ENCODE results near the gene TXN. TPM values are rescaled to one million over a fixed set of nuclear protein-coding genes. Genes with fewer than 3 reads are reported as not detected.

Gene TXN
- total and polyA plus RNA-seq, 2 experiments from 2014 or later: 223 to 952 TPM

DNA sequence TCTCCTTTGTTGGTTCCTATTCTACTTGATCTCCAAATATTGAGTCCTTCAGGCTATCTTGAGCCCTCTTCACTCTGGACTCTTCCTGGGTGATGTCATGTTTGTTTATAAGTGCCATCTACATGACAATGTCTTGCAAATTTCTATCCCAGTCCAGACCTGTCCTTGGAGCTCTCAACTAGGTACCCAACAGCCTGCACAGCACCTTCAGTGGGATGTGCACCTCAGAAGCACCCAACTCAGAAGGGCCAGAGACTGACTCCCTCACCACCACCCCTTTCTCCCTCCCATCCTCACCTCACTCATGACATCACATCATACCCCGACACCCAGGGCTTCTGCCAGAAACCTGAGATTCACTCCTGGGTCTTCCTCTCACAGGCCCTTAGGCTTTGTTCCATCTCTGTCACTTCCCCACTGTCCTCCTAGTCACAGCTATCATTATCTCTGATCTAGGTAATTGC lies 14.4 kb downstream of the TXN start:
- in situ Hi-C loops (cut with MboI): no loop called here
- H2AFZ ChIP-seq: no peak overlapping the region
- no peak overlapping the region for H3K4me2 ChIP-seq (ENCODE audit: unreplicated experiment)
- 91 to 96% methylated on average over 1 of the region's 1 CpG for WGBS, 2 experiments (ENCODE audit: low coverage in 1 of 2, low lambda C conversion rate in 2 of 2, missing lambda C conversion rate in 2 of 2)
- no peak for DNase-seq
- no peak overlapping the region for H3K9ac ChIP-seq
- H3F3A ChIP-seq (ENCODE audit: insufficient read depth): peaks cover 39% of the 10 kb centered on the region
- peaks cover 4% of the 10 kb centered on the region; the same call in 1 of the 2 replicates for H3K4me1 ChIP-seq (ENCODE audit: insufficient read depth)
- H3K9me3 ChIP-seq (ENCODE audit: low read depth): no peaks in the 10 kb centered on the region
- peaks cover 46% of the 10 kb centered on the region for H3K36me3 ChIP-seq (ENCODE audit: low read depth)
- H3K27ac ChIP-seq: no peak overlapping the region
- no peaks in the 10 kb centered on the region for H4K20me1 ChIP-seq (ENCODE audit: insufficient read depth)
- no peaks in the 10 kb centered on the region for H3K27me3 ChIP-seq (replicated peaks; ENCODE audit: insufficient read depth)
- H3K4me3 ChIP-seq: no peak overlapping the region
- TF ChIP-seq EZH2 (IDR thresholded peaks at IDR 0.05; ENCODE audit: insufficient read depth, poor library complexity, severe bottlenecking) (no peak), EZH2phosphoT487 (IDR thresholded peaks at IDR 0.05; ENCODE audit: insufficient read depth, low read depth) (no peak)
- H3K79me2 ChIP-seq (ENCODE audit: insufficient read depth): peaks cover 19% of the 10 kb centered on the region
- H3K9me2 ChIP-seq (ENCODE audit: insufficient read depth): no peaks in the 10 kb centered on the region

DNA sequence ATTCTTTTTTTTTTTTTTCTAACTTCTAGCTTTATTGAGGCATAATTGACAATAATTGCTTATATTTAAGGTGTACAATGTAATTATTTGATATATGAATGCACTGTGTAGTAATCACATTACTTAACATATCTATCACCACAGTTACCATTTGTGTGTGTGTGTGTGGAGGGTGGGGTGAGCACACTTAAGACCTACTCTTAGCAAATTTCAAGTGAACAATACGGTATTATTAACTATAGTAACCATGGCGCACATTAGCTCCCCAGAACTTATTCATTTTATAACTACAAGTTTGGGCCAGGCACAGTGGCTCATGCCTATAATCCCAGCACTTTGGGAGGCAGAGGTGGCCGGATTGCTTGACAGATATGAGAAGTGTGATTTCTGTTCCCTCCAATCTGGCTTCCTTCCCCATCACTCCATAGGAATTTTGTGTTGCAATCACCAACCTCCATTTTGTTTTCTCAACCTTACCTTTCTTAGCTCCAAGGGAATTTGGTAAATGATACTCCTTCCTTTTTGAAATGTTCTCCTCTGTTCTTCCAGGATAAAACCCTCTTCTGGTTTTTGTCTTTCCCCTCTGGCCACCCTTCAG lies 14.9 kb downstream of the TXN start:
- no peak overlapping the region for H3K27ac ChIP-seq

DNA sequence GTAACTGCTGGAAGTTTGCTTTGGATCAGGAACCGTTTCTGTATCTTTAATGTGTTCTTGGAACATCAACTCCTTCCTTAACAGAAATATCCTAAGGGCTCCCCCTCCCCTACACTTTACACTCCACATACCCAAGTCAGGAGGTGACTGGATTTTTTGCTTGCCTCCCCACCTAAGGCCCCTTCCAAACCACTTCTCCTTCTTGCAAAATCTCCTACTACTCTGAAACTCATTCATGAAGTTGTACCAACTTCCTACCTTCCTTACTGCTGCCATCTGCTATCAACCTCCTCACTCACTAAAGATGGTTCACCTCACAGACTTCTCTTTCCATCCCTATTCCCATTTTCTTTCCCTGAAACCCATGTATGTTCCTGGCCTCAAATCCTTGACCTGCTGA lies 16.1 kb downstream of the TXN start:
- Histone ChIP-seq H3K4me1 (ENCODE audit: insufficient read depth) (peaks cover 4% of the 10 kb centered on the region; the same call in 1 of the 2 replicates), H3K79me2 (ENCODE audit: insufficient read depth) (peaks cover 5% of the 10 kb centered on the region; the same call in 1 of the 2 replicates), H3F3A (ENCODE audit: insufficient read depth) (peaks cover 38% of the 10 kb centered on the region), H3K9ac (no peak overlapping the region), H4K20me1 (ENCODE audit: insufficient read depth) (no peaks in the 10 kb centered on the region), H3K4me3 (no peak overlapping the region), H3K27me3 (replicated peaks; ENCODE audit: insufficient read depth) (no peaks in the 10 kb centered on the region), H3K4me2 (ENCODE audit: unreplicated experiment) (no peak overlapping the region), H2AFZ (no peak overlapping the region), H3K9me2 (ENCODE audit: insufficient read depth) (no peaks in the 10 kb centered on the region), H3K36me3 (ENCODE audit: low read depth) (peaks cover 34% of the 10 kb centered on the region), H3K27ac (no peak overlapping the region), H3K9me3 (ENCODE audit: low read depth) (no peaks in the 10 kb centered on the region)
- in situ Hi-C loops (cut with MboI): no loop called here
- TF ChIP-seq EZH2 (IDR thresholded peaks at IDR 0.05; ENCODE audit: insufficient read depth, poor library complexity, severe bottlenecking): no peak
- no peak for TF ChIP-seq EZH2phosphoT487 (IDR thresholded peaks at IDR 0.05; ENCODE audit: insufficient read depth, low read depth)
- 47 to 64% methylated on average over 1 of the region's 1 CpG for WGBS, 2 experiments (ENCODE audit: low coverage in 1 of 2, low lambda C conversion rate in 2 of 2, missing lambda C conversion rate in 2 of 2)
- DNase-seq: no peak

More for the DNA sequence above, 14.9 kb downstream of the TXN start:
- no peak overlapping the region for H3K4me3 ChIP-seq
- H3F3A ChIP-seq (ENCODE audit: insufficient read depth): peaks cover 39% of the 10 kb centered on the region
- H3K36me3 ChIP-seq (ENCODE audit: low read depth): peaks cover 41% of the 10 kb centered on the region
- peaks cover 13% of the 10 kb centered on the region for H3K79me2 ChIP-seq (ENCODE audit: insufficient read depth)
- no peak overlapping the region for H2AFZ ChIP-seq
- no peaks in the 10 kb centered on the region for H4K20me1 ChIP-seq (ENCODE audit: insufficient read depth)
- no peaks in the 10 kb centered on the region for H3K27me3 ChIP-seq (replicated peaks; ENCODE audit: insufficient read depth)
- H3K4me2 ChIP-seq (ENCODE audit: unreplicated experiment): no peak overlapping the region
- TF ChIP-seq EZH2 (IDR thresholded peaks at IDR 0.05; ENCODE audit: insufficient read depth, poor library complexity, severe bottlenecking): no peak
- no peak for TF ChIP-seq EZH2phosphoT487 (IDR thresholded peaks at IDR 0.05; ENCODE audit: insufficient read depth, low read depth)
- DNase-seq: peak; percentile 37
- H3K9me3 ChIP-seq (ENCODE audit: low read depth): no peaks in the 10 kb centered on the region
- 75 to 79% methylated on average over 3 of the region's 3 CpGs for WGBS, 2 experiments (ENCODE audit: low coverage in 1 of 2, low lambda C conversion rate in 2 of 2, missing lambda C conversion rate in 2 of 2)
- H3K9ac ChIP-seq: no peak overlapping the region
- no peaks in the 10 kb centered on the region for H3K9me2 ChIP-seq (ENCODE audit: insufficient read depth)
- in situ Hi-C loops (cut with MboI): no loop called here
- H3K4me1 ChIP-seq (ENCODE audit: insufficient read depth): peaks cover 4% of the 10 kb centered on the region; the same call in 1 of the 2 replicates

DNA sequence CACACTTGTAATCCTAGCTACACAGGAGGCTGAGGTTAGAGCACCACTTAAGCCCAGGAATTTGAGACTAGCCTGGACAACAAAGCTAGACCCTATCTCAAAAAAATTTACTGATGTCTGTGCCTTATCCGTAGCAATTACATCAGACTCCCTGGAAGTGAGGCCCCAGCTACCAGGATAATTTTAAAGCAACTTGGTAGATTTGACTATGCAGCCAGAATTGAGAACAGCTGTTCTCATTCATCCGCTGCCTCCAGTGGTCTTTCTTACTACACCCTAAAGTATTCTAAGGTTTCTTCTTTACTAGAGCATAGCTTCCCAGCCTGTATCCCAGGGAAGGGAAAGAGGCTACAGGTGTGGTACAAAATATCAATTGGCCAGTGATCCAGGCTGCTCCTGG lies 28.0 kb downstream of the TXN start:
- H3K79me2 ChIP-seq (ENCODE audit: insufficient read depth): no peaks in the 10 kb centered on the region
- no peaks in the 10 kb centered on the region for H3K9me2 ChIP-seq (ENCODE audit: insufficient read depth)
- H3K9ac ChIP-seq: no peak overlapping the region
- no peak overlapping the region for H2AFZ ChIP-seq
- DNase-seq: no peak
- H3K4me2 ChIP-seq (ENCODE audit: unreplicated experiment): no peak overlapping the region
- 66 to 80% methylated on average over 2 of the region's 2 CpGs for WGBS, 2 experiments (ENCODE audit: low coverage in 1 of 2, low lambda C conversion rate in 2 of 2, missing lambda C conversion rate in 2 of 2)
- H4K20me1 ChIP-seq (ENCODE audit: insufficient read depth): no peaks in the 10 kb centered on the region
- H3F3A ChIP-seq (ENCODE audit: insufficient read depth): no peaks in the 10 kb centered on the region
- no peaks in the 10 kb centered on the region for H3K27me3 ChIP-seq (replicated peaks; ENCODE audit: insufficient read depth)
- in situ Hi-C loops (cut with MboI): no loop called here
- no peak for TF ChIP-seq EZH2phosphoT487 (IDR thresholded peaks at IDR 0.05; ENCODE audit: insufficient read depth, low read depth)
- TF ChIP-seq EZH2 (IDR thresholded peaks at IDR 0.05; ENCODE audit: insufficient read depth, poor library complexity, severe bottlenecking): no peak
- no peak overlapping the region for H3K27ac ChIP-seq
- no peaks in the 10 kb centered on the region for H3K4me1 ChIP-seq (ENCODE audit: insufficient read depth)
- H3K36me3 ChIP-seq (ENCODE audit: low read depth): no peaks in the 10 kb centered on the region
- no peak overlapping the region for H3K4me3 ChIP-seq
- H3K9me3 ChIP-seq (ENCODE audit: low read depth): no peaks in the 10 kb centered on the region

All from GM23248 (cell line).